Osteocyte (in vitro differentiated cells): Measurements from ENCODE around the gene KLHL3. TPM values are rescaled to one million over a fixed set of nuclear protein-coding genes. Genes with fewer than 3 reads are reported as not detected.

Experiments
- DNase-seq: peaks from one replicate; pipeline ENCODE4 v3.0.0; 2021; ENCODE audit warnings: mixed read lengths; ENCODE audit not compliant: unreplicated experiment; ENCODE audit errors: extremely low spot score
- H3K27ac Mint-ChIP-seq: one replicate; pipeline ENCODE4 v1.8.0; 2021; ENCODE audit warnings: mild to moderate bottlenecking, mixed read lengths; ENCODE audit not compliant: unreplicated experiment
- H3K27me3 Mint-ChIP-seq: one replicate; pipeline ENCODE4 v1.8.0; 2021; ENCODE audit warnings: mixed read lengths; ENCODE audit not compliant: unreplicated experiment
- H3K36me3 Mint-ChIP-seq: one replicate; pipeline ENCODE4 v1.8.0; 2021; ENCODE audit warnings: mixed read lengths; ENCODE audit not compliant: unreplicated experiment
- H3K4me1 Mint-ChIP-seq: one replicate; pipeline ENCODE4 v1.8.0; 2021; ENCODE audit warnings: mixed read lengths; ENCODE audit not compliant: unreplicated experiment
- H3K4me3 Mint-ChIP-seq: one replicate; pipeline ENCODE4 v1.8.0; 2021; ENCODE audit warnings: mild to moderate bottlenecking, moderate library complexity, mixed read lengths; ENCODE audit not compliant: unreplicated experiment
- H3K9me3 Mint-ChIP-seq: one replicate; pipeline ENCODE4 v1.8.0; 2021; ENCODE audit warnings: mixed read lengths; ENCODE audit not compliant: unreplicated experiment
- total RNA-seq: library from RNA; stranded (reverse); gene quantifications from 2 replicates; pipeline ENCODE4 v1.2.1, GENCODE V29; 2021
- TF ChIP-seq, protein P1 (sequence below): fragments of 200-600 bp; sonication (generic); IDR thresholded peaks from 2 replicates; pipeline ENCODE4 v1.5.0; 2021; ENCODE audit warnings: antibody characterized with exemption, mild to moderate bottlenecking, moderate library complexity

Gene KLHL3
- total RNA-seq, 1 donor from 2014 or later = 3.1 TPM

DNA sequence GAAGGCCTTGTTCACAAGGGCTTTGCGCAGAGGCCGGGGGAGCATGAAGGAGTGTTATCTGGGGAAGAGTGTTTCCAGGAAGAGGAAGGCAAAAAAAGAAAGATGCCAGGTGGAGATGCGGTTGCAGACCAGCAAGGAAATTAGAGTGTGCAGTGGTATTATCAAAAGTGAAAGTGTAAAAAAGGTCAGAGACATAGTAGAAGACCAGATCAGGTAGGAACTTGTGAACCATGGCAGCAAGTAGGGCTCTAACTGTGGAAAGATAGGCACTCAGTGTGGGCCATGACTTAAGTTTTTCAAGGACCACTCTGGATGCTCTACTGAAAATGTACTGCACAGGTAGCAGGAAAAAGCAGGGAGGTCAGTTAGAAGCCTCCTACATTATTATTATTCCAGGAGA, 146.7 kb downstream of the KLHL3 start:
- no peaks in the 10 kb centered on the region for H3K36me3 Mint-ChIP-seq
- H3K27ac Mint-ChIP-seq = no peak overlapping the region
- H3K9me3 Mint-ChIP-seq = peaks cover 24% of the 10 kb centered on the region
- peaks cover 58% of the 10 kb centered on the region for H3K27me3 Mint-ChIP-seq
- no peaks in the 10 kb centered on the region for H3K4me1 Mint-ChIP-seq
- no peak for DNase-seq
- no peak overlapping the region for H3K4me3 Mint-ChIP-seq
- TF ChIP-seq, protein P1, sequence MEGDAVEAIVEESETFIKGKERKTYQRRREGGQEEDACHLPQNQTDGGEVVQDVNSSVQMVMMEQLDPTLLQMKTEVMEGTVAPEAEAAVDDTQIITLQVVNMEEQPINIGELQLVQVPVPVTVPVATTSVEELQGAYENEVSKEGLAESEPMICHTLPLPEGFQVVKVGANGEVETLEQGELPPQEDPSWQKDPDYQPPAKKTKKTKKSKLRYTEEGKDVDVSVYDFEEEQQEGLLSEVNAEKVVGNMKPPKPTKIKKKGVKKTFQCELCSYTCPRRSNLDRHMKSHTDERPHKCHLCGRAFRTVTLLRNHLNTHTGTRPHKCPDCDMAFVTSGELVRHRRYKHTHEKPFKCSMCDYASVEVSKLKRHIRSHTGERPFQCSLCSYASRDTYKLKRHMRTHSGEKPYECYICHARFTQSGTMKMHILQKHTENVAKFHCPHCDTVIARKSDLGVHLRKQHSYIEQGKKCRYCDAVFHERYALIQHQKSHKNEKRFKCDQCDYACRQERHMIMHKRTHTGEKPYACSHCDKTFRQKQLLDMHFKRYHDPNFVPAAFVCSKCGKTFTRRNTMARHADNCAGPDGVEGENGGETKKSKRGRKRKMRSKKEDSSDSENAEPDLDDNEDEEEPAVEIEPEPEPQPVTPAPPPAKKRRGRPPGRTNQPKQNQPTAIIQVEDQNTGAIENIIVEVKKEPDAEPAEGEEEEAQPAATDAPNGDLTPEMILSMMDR = no peak

- peaks cover 51% of the 10 kb centered on the region for H3K27me3 Mint-ChIP-seq
- peaks cover 24% of the 10 kb centered on the region for H3K9me3 Mint-ChIP-seq
- TF ChIP-seq, protein P1 = no peak
- H3K27ac Mint-ChIP-seq = no peak overlapping the region
- H3K4me3 Mint-ChIP-seq = no peak overlapping the region
- no peaks in the 10 kb centered on the region for H3K36me3 Mint-ChIP-seq
- no peak for DNase-seq
- no peaks in the 10 kb centered on the region for H3K4me1 Mint-ChIP-seq
Observed at GRCh38 chr5:137587919-137588318, 148.0 kb downstream of the KLHL3 start.

GRCh38 chr5:137584262-137584661, 151.6 kb downstream of the KLHL3 start:
- TF ChIP-seq, protein P1 = no peak
- H3K9me3 Mint-ChIP-seq = peaks cover 12% of the 10 kb centered on the region
- no peak for DNase-seq
- H3K27me3 Mint-ChIP-seq = peaks cover 32% of the 10 kb centered on the region
- H3K4me3 Mint-ChIP-seq = no peak overlapping the region
- no peak overlapping the region for H3K27ac Mint-ChIP-seq
- peaks cover 9% of the 10 kb centered on the region for H3K4me1 Mint-ChIP-seq
- H3K36me3 Mint-ChIP-seq = no peaks in the 10 kb centered on the region

- peaks cover 12% of the 10 kb centered on the region for H3K9me3 Mint-ChIP-seq
- H3K27me3 Mint-ChIP-seq = peaks cover 22% of the 10 kb centered on the region
- H3K27ac Mint-ChIP-seq = no peak overlapping the region
- peaks cover 9% of the 10 kb centered on the region for H3K4me1 Mint-ChIP-seq
- H3K36me3 Mint-ChIP-seq = no peaks in the 10 kb centered on the region
- no peak for DNase-seq
- H3K4me3 Mint-ChIP-seq = no peak overlapping the region
- TF ChIP-seq, protein P1 = no peak
Observed at GRCh38 chr5:137583129-137583528, 152.8 kb downstream of the KLHL3 start.

DNA sequence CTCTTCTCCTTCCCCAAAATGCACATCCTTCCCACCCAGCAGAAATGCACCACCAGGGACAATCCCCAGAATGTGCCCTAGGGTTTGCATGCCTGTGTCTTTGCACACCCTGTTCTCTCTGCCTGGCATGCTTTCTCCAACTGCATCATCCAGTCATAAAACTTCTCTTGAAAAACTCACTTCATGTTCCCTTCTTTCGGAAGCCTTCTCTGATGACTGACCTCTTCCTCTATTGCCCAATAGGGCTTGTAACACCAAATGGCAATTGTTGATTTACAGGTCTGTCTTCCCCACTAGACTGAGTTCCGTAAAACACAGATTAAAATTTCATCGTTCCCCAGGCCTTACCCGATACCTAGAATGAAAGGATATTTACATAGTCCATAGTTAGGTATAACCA, 153.7 kb downstream of the KLHL3 start:
- peaks cover 12% of the 10 kb centered on the region for H3K9me3 Mint-ChIP-seq
- DNase-seq = no peak

More for the DNA sequence above, 153.7 kb downstream of the KLHL3 start:
- Mint-ChIP-seq H3K4me1 (peaks cover 10% of the 10 kb centered on the region), H3K36me3 (no peaks in the 10 kb centered on the region), H3K4me3 (no peak overlapping the region), H3K27me3 (peaks cover 15% of the 10 kb centered on the region), H3K27ac (no peak overlapping the region)
- TF ChIP-seq, protein P1 = no peak
